Measurements from ENCODE around the gene EPHB2.
A peak's percentile ranks its signal among the peaks of the same experiment; 100 is the strongest.

Gene EPHB2

GRCh38 chr1:22774833-22775182, 64.2 kb downstream of the EPHB2 start:
- Histone ChIP-seq H2BK12ac (ENCODE audit: low read length) (no peak overlapping the region), H3K36me3 (replicated peaks in 1 of 2; ENCODE audit: control insufficient read depth in 2 of 2, insufficient read depth in 2 of 2, low read length in 2 of 2) (no peaks in the 10 kb centered on the region), H3K18ac (ENCODE audit: low read length) (no peak overlapping the region), H4K91ac (ENCODE audit: low read depth, low read length, poor library complexity) (no peak overlapping the region), H3K4ac (ENCODE audit: low read length) (no peak overlapping the region), H3K4me2 (ENCODE audit: insufficient read depth, low read length, poor library complexity, severe bottlenecking) (no peak overlapping the region), H2BK15ac (ENCODE audit: low read length) (no peak overlapping the region), H3K4me1 (ENCODE audit: control insufficient read depth in 2 of 2, insufficient read depth in 1 of 2, low read depth in 1 of 2, low read length in 2 of 2) (peaks cover 25 to 31% of the 10 kb centered on the region in 2 donors), H2BK120ac (ENCODE audit: low read depth, low read length) (no peak overlapping the region), H3K27ac (replicated peaks; ENCODE audit: low read length) (no peak overlapping the region), H3K23ac (ENCODE audit: low read depth, low read length, poor library complexity) (no peak overlapping the region), H3K27me3 (ENCODE audit: control insufficient read depth in 3 of 3, insufficient read depth in 3 of 3, low read depth in 1 of 3, low read length in 3 of 3) (no peaks in the 10 kb centered on the region), H3K9me3 (replicated peaks in 1 of 2; ENCODE audit: control insufficient read depth in 2 of 2, insufficient read depth in 1 of 2, low read depth in 1 of 2, low read length in 2 of 2) (no peaks in the 10 kb centered on the region), H3K14ac (ENCODE audit: low read length) (no peak overlapping the region), H4K8ac (ENCODE audit: low read depth, low read length) (no peak overlapping the region), H2AFZ (ENCODE audit: low read length) (no peak overlapping the region), H3K79me1 (ENCODE audit: low read depth, low read length) (peaks cover 4% of the 10 kb centered on the region), H3K9ac (ENCODE audit: low read depth, low read length, poor library complexity) (no peak overlapping the region), H2AK5ac (ENCODE audit: low read depth, low read length) (no peak overlapping the region), H2BK5ac (ENCODE audit: low read length) (peak overlapping the region; percentile 1), H3K4me3 (ENCODE audit: low read length in 2 of 2) (no peak overlapping the region)
- DNase-seq (ENCODE audit: low spot score) = no peak

DNA sequence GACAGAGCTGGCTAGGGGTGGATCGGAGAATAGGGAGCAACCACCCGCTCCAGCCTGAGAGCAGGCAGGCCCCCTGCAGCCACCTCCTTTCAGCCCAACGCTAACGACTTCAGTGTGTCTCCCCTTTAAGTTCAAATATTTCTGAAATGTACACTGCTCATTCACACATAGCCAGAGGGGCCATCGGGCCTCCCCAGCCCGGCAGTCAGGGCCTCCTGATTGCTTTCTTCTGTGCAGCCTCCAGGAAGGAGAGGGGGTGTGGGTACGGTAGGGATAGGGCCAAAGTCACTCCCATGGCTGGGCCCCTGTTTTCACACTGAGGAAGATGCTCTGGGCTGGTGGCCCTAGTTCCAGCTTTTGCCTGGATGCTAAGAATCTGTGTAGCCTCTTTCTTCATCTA, 64.8 kb downstream of the EPHB2 start:
- H3K9ac ChIP-seq (ENCODE audit: low read depth, low read length, poor library complexity) = no peak overlapping the region
- peak overlapping the region; percentile 13 for H3K23ac ChIP-seq (ENCODE audit: low read depth, low read length, poor library complexity)
- no peak overlapping the region for H3K18ac ChIP-seq (ENCODE audit: low read length)
- no peak overlapping the region for H3K4ac ChIP-seq (ENCODE audit: low read length)
- H2BK15ac ChIP-seq (ENCODE audit: low read length) = no peak overlapping the region
- no peak overlapping the region for H3K4me3 ChIP-seq (ENCODE audit: low read length in 2 of 2)
- H3K36me3 ChIP-seq (replicated peaks in 1 of 2; ENCODE audit: control insufficient read depth in 2 of 2, insufficient read depth in 2 of 2, low read length in 2 of 2) = no peaks in the 10 kb centered on the region
- H3K4me2 ChIP-seq (ENCODE audit: insufficient read depth, low read length, poor library complexity, severe bottlenecking) = no peak overlapping the region
- peak overlapping the region; percentile 3 for H3K27ac ChIP-seq (replicated peaks; ENCODE audit: low read length)
- peaks cover 4% of the 10 kb centered on the region for H3K79me1 ChIP-seq (ENCODE audit: low read depth, low read length)
- H3K9me3 ChIP-seq (replicated peaks in 1 of 2; ENCODE audit: control insufficient read depth in 2 of 2, insufficient read depth in 1 of 2, low read depth in 1 of 2, low read length in 2 of 2) = no peaks in the 10 kb centered on the region
- H3K14ac ChIP-seq (ENCODE audit: low read length) = no peak overlapping the region
- H2BK120ac ChIP-seq (ENCODE audit: low read depth, low read length) = no peak overlapping the region
- no CpG with 5 or more reads among the region's 7 CpGs for WGBS, 2 donors (ENCODE audit: extremely low coverage in 2 of 2, insufficient read length in 2 of 2, insufficient replicate concordance in 1 of 2)
- no peak overlapping the region for H2AFZ ChIP-seq (ENCODE audit: low read length)
- no peak overlapping the region for H2BK5ac ChIP-seq (ENCODE audit: low read length)
- peaks cover 28 to 33% of the 10 kb centered on the region in 2 donors for H3K4me1 ChIP-seq (ENCODE audit: control insufficient read depth in 2 of 2, insufficient read depth in 1 of 2, low read depth in 1 of 2, low read length in 2 of 2)
- H3K27me3 ChIP-seq (ENCODE audit: control insufficient read depth in 3 of 3, insufficient read depth in 3 of 3, low read depth in 1 of 3, low read length in 3 of 3) = no peaks in the 10 kb centered on the region
- DNase-seq (ENCODE audit: low spot score) = no peak
- H2AK5ac ChIP-seq (ENCODE audit: low read depth, low read length) = peak overlapping the region; percentile 51
- no peak overlapping the region for H4K91ac ChIP-seq (ENCODE audit: low read depth, low read length, poor library complexity)
- H4K8ac ChIP-seq (ENCODE audit: low read depth, low read length) = no peak overlapping the region
- H2BK12ac ChIP-seq (ENCODE audit: low read length) = no peak overlapping the region

GRCh38 chr1:22776035-22776613, 65.5 kb downstream of the EPHB2 start:
- Histone ChIP-seq H3K14ac (ENCODE audit: low read length) (no peak overlapping the region), H2BK5ac (ENCODE audit: low read length) (no peak overlapping the region), H3K27me3 (ENCODE audit: control insufficient read depth in 3 of 3, insufficient read depth in 3 of 3, low read depth in 1 of 3, low read length in 3 of 3) (no peaks in the 10 kb centered on the region), H2AK5ac (ENCODE audit: low read depth, low read length) (peak overlapping the region; percentile 51), H3K4me1 (ENCODE audit: control insufficient read depth in 2 of 2, insufficient read depth in 1 of 2, low read depth in 1 of 2, low read length in 2 of 2) (peaks cover 30 to 33% of the 10 kb centered on the region in 2 donors), H3K4me2 (ENCODE audit: insufficient read depth, low read length, poor library complexity, severe bottlenecking) (no peak overlapping the region), H3K36me3 (replicated peaks in 1 of 2; ENCODE audit: control insufficient read depth in 2 of 2, insufficient read depth in 2 of 2, low read length in 2 of 2) (no peaks in the 10 kb centered on the region), H2BK15ac (ENCODE audit: low read length) (no peak overlapping the region), H2AFZ (ENCODE audit: low read length) (no peak overlapping the region), H3K9ac (ENCODE audit: low read depth, low read length, poor library complexity) (peak overlapping the region; percentile 38), H3K9me3 (replicated peaks in 1 of 2; ENCODE audit: control insufficient read depth in 2 of 2, insufficient read depth in 1 of 2, low read depth in 1 of 2, low read length in 2 of 2) (no peaks in the 10 kb centered on the region), H3K23ac (ENCODE audit: low read depth, low read length, poor library complexity) (no peak overlapping the region), H2BK12ac (ENCODE audit: low read length) (peak overlapping the region; percentile 19), H3K27ac (replicated peaks; ENCODE audit: low read length) (no peak overlapping the region), H2BK120ac (ENCODE audit: low read depth, low read length) (no peak overlapping the region), H4K8ac (ENCODE audit: low read depth, low read length) (no peak overlapping the region), H3K79me1 (ENCODE audit: low read depth, low read length) (peaks cover 4% of the 10 kb centered on the region), H4K91ac (ENCODE audit: low read depth, low read length, poor library complexity) (no peak overlapping the region), H3K4ac (ENCODE audit: low read length) (no peak overlapping the region), H3K18ac (ENCODE audit: low read length) (peak overlapping the region; percentile 46), H3K4me3 (ENCODE audit: low read length in 2 of 2) (no peak overlapping the region)
- no peak for DNase-seq (ENCODE audit: low spot score)
- WGBS, 2 donors (ENCODE audit: extremely low coverage in 2 of 2, insufficient read length in 2 of 2, insufficient replicate concordance in 1 of 2) = no CpG with 5 or more reads among the region's 10 CpGs

DNA sequence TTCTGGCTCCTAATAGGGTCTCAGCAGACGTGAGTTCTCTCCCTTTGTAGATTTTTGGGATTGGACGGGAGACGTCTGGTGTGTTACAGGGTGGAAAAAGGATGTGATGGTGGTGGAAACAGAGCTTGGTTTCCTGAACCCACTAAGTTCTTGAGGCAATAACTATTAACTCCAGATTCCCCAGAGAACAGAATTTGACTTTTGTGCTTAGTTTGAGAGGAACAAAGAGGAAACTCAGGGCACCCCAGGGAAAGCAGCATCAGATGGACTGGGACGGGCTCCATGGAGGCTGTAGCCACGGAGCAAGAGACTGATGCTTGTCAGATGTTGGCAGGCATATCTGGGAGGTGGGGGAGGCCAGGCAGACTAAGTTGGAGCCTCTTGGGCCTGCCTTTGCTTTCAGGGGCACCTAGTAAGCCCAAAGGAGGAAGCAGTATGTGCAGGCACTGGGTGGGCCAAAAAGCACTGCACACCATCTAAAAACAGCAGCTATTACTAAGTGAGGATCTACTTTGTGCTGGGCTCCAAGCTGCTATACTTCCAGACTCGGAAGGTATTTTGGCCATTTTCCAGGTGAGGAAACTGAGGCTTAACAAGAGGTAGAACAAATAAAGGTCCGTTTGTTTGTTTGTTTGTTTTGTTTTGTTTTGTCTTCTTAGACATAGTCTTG, 66.9 kb downstream of the EPHB2 start:
- Histone ChIP-seq H3K27ac (replicated peaks; ENCODE audit: low read length) (no peak overlapping the region), H3K9ac (ENCODE audit: low read depth, low read length, poor library complexity) (no peak overlapping the region), H2AK5ac (ENCODE audit: low read depth, low read length) (no peak overlapping the region), H3K18ac (ENCODE audit: low read length) (no peak overlapping the region), H3K14ac (ENCODE audit: low read length) (no peak overlapping the region), H3K4me1 (ENCODE audit: control insufficient read depth in 2 of 2, insufficient read depth in 1 of 2, low read depth in 1 of 2, low read length in 2 of 2) (peaks cover 39 to 41% of the 10 kb centered on the region in 2 donors), H3K36me3 (replicated peaks in 1 of 2; ENCODE audit: control insufficient read depth in 2 of 2, insufficient read depth in 2 of 2, low read length in 2 of 2) (no peaks in the 10 kb centered on the region), H2BK5ac (ENCODE audit: low read length) (no peak overlapping the region), H2BK15ac (ENCODE audit: low read length) (no peak overlapping the region), H2BK120ac (ENCODE audit: low read depth, low read length) (no peak overlapping the region), H4K91ac (ENCODE audit: low read depth, low read length, poor library complexity) (no peak overlapping the region), H4K8ac (ENCODE audit: low read depth, low read length) (no peak overlapping the region), H2AFZ (ENCODE audit: low read length) (no peak overlapping the region), H3K27me3 (ENCODE audit: control insufficient read depth in 3 of 3, insufficient read depth in 3 of 3, low read depth in 1 of 3, low read length in 3 of 3) (no peaks in the 10 kb centered on the region), H3K4me2 (ENCODE audit: insufficient read depth, low read length, poor library complexity, severe bottlenecking) (no peak overlapping the region), H3K79me1 (ENCODE audit: low read depth, low read length) (peaks cover 4% of the 10 kb centered on the region), H3K4ac (ENCODE audit: low read length) (no peak overlapping the region), H3K4me3 (ENCODE audit: low read length in 2 of 2) (no peak overlapping the region), H3K23ac (ENCODE audit: low read depth, low read length, poor library complexity) (no peak overlapping the region), H2BK12ac (ENCODE audit: low read length) (no peak overlapping the region), H3K9me3 (replicated peaks in 1 of 2; ENCODE audit: control insufficient read depth in 2 of 2, insufficient read depth in 1 of 2, low read depth in 1 of 2, low read length in 2 of 2) (no peaks in the 10 kb centered on the region)
- no peak for DNase-seq (ENCODE audit: low spot score)
- no CpG with 5 or more reads among the region's 7 CpGs for WGBS, 2 donors (ENCODE audit: extremely low coverage in 2 of 2, insufficient read length in 2 of 2, insufficient replicate concordance in 1 of 2)

All from neuronal stem cell (in vitro differentiated cells).